HG03378 (cell line): Measurements from ENCODE around the gene PPM1H.
"Not testable (repeated sequence)": the region's sequence is repeated elsewhere in the genome, so short reads cannot be mapped to it uniquely, and the experiment has no call there.

ENCODE experiments used
- ATAC-seq: cut with Tn5 transposase; IDR thresholded peaks from one replicate; pipeline ENCODE4 v1.9.1; 2021; ENCODE audit warnings: mild to moderate bottlenecking, moderate library complexity; ENCODE audit not compliant: unreplicated experiment

PPM1H gene

GRCh38 chr12:62693376-62694050 is 241.4 kb downstream of the PPM1H start:
- no peak for ATAC-seq

GRCh38 chr12:62692884-62693283 is 242.1 kb downstream of the PPM1H start:
- ATAC-seq: no peak

GRCh38 chr12:62691309-62691708 is 243.6 kb downstream of the PPM1H start:
- no peak for ATAC-seq

- ATAC-seq: no peak
Observed at GRCh38 chr12:62689042-62689839, 245.7 kb downstream of the PPM1H start.

GRCh38 chr12:62686938-62687337 is 248.0 kb downstream of the PPM1H start:
- ATAC-seq: no peak

GRCh38 chr12:62684570-62685295 is 250.2 kb downstream of the PPM1H start:
- ATAC-seq: no peak

- ATAC-seq: no peak
Observed at GRCh38 chr12:62683776-62684569, 251.0 kb downstream of the PPM1H start.

GRCh38 chr12:62681306-62681705 is 253.6 kb downstream of the PPM1H start:
- no peak for ATAC-seq

GRCh38 chr12:62679608-62680007 is 255.3 kb downstream of the PPM1H start:
- no peak for ATAC-seq

- ATAC-seq: no peak
Observed at GRCh38 chr12:62677355-62677754, 257.6 kb downstream of the PPM1H start.

GRCh38 chr12:62676521-62677307 is 258.2 kb downstream of the PPM1H start:
- ATAC-seq: no peak

- ATAC-seq: no peak
Observed at GRCh38 chr12:62673028-62673815, 261.7 kb downstream of the PPM1H start.

- ATAC-seq: no peak
Observed at GRCh38 chr12:62670986-62671720, 263.8 kb downstream of the PPM1H start.

- ATAC-seq: no peak
Observed at GRCh38 chr12:62668782-62669181, 266.2 kb downstream of the PPM1H start.

GRCh38 chr12:62664951-62665350 is 270.0 kb downstream of the PPM1H start:
- not testable (repeated sequence) for ATAC-seq

GRCh38 chr12:62660756-62661155 is 274.2 kb downstream of the PPM1H start:
- no peak for ATAC-seq

GRCh38 chr12:62659453-62660295 is 275.3 kb downstream of the PPM1H start:
- no peak for ATAC-seq

- ATAC-seq: no peak
Observed at GRCh38 chr12:62658910-62659309, 276.0 kb downstream of the PPM1H start.
